NCI-H146 treated with DMSO at 0.1 percent for 48 hours (cell line): ENCODE data around the gene KCNQ2.
A peak's percentile ranks its signal among the peaks of the same experiment; 100 is the strongest.

ENCODE experiments used
- DNase-seq: peaks from one replicate; lab custom pipeline; 2025; ENCODE audit not compliant: unreplicated experiment; lab: John Stamatoyannopoulos, UW

The KCNQ2 gene

DNA sequence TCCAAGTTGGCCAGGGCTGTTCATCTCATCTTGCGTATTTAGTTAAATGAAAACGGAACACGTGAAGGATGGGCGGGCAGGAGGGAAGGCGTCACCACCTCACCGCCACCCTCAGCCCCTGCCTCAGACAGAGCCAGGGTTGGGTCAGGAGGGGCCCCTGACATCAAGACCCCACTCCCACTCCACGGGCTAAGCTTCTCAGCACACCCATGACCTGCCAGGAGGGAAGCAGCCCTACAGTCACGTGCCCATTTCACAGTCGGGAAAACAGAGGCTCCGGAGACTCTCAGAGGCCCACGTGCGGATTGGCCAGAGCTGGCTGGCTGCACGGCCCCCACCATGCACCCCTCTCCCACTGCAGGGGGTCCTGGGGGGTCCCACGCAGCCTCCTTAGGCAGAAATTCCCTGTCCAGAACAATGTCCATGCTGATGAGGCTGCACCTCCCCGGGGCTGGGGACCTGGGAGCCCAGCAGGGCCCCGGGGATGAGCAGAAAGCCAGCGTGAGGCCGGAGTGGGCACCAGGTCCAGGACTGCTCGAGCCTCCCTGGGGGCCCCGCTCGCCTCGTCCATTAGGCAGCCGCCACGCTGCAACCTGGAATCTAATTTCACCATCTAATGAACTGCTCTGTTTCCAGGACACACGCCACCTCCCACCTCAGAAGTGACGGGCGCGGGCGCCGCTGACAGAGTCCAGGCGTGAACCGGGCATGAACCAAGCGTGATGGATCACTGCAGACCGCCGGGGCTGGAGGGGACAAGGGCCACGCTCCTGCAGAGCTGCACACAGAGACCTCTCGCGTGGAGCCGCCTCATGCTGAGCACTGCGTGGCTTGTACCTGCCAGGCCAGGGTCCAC lies 15.8 kb downstream of the KCNQ2 start:
- DNase-seq = peak; percentile 22

DNA sequence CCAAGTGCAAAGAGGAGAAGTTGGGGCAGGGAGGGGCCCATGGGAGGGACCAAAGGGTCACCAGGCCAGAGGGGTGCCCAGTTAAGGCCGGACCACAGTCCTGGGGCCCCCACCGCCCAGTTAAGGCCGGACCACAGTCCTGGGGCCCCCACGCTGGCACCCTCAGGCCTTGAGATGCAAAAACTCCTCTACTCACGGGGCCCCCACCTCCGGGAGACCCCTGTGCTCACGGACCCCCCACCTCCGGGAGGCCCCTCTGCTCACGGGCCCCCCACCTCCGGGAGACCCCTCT lies 16.9 kb downstream of the KCNQ2 start:
- no peak for DNase-seq

DNA sequence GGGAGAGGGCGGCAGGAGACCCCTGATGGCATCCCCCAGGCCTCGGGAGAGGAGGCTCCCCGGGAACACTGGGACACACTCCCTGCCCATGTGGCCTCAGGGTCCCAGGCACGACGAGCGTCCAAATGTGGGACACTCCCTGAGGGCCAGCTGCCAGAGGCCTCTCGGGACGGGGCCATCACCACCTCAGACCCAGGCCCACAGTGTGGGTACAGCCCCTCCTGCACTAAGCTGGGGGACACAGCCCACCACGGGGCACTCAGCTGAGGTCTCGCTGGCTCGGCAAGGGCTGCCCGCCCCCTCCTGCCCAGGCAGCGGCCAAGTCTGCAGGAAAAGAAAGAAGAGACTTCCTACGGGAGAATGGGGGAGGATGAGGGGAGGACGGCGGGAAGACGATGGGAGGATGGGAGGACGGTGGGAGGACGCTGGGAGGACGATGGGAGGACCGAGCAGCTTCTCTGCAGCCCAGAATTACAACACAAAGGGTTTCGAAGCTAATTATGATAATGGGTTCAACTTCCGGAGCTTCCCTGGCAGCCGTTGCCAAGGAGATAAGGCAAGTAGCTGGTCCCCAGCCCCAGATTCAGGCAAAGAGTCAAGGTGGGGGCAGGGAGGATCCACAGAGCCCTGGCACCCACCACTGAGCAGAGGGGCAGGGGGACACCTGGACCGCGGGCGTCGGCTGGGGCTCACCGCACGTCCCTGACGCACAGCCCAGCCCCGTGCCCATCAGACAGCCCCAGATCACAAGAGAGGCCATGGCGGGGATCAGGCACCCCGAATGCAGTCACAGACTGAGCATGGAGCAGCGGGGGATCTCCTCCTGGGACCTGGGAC lies 17.5 kb downstream of the KCNQ2 start:
- DNase-seq = peak; percentile 64

DNA sequence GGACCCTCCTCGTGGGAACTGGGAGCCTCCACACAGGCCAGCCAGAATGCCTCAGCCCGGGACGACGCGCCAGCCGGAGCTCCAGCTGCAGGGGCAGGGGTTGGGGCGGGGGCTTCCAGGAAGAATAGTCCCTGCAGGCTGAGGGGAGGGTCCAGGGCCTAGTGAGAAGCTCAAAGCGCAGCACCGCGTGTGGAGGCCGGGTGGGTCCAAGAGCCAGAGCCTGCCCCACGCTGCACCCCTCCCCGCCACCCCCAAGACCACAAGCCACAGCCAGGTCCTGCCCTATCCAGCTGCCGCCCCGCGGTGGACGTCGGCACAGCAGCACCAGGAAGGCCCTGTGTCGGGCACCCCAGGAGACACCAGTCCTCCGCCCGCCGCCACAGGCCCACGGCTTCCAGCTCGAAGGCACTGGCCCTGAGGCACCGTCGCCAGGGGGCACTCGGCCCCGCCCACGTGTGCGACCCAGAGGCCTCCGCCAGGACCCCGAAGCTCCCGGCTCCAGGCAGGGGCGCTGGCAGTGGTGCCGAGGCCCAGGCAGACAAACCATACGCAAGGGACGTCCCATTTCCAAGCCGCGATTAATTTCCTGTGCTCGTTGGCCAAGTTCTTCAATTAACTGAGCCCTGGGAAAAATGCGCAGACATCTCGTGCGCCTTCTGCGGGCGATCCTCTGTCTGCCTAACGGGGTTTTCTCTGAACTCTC lies 19.5 kb downstream of the KCNQ2 start:
- peak; percentile 21 for DNase-seq

DNA sequence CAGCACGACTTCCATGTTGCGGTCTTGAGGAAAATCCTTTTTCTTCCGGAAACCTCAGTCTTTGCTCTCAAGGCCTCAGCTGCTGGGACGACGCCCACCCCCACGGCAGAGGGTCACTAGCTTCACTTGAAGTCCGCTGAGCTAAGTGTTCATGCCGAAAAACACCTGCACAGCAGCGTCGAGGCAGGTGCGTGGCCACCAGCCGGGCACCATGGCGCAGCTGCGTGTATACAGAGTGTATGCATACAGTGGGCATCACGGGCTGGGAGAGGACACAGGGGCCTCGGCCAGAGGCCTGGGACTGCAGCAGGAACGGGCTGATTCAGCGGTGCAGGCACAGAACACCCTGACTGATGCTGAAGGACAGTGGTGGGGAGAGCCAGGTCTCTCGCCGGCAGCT lies 20.1 kb downstream of the KCNQ2 start:
- no peak for DNase-seq

DNA sequence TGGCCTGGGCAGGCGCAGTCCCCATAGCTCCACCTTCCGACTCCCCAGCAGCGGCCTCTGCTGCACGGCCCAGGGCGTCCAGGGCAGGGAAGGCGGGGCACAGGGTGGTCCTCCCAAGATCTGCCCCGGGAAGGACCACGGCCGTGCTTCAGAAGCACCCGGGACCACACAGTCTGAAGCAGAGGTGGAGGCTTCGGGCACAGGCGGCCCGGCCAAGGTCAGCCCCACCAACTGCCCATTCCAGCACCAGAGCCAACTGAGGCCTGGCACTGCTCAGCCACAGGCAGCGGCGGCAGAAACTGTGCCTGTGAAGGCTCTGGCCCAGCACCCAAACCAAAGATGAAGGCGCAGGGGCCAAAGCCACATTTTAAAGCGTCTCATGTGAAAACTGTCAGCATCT lies 20.6 kb downstream of the KCNQ2 start:
- no peak for DNase-seq

DNA sequence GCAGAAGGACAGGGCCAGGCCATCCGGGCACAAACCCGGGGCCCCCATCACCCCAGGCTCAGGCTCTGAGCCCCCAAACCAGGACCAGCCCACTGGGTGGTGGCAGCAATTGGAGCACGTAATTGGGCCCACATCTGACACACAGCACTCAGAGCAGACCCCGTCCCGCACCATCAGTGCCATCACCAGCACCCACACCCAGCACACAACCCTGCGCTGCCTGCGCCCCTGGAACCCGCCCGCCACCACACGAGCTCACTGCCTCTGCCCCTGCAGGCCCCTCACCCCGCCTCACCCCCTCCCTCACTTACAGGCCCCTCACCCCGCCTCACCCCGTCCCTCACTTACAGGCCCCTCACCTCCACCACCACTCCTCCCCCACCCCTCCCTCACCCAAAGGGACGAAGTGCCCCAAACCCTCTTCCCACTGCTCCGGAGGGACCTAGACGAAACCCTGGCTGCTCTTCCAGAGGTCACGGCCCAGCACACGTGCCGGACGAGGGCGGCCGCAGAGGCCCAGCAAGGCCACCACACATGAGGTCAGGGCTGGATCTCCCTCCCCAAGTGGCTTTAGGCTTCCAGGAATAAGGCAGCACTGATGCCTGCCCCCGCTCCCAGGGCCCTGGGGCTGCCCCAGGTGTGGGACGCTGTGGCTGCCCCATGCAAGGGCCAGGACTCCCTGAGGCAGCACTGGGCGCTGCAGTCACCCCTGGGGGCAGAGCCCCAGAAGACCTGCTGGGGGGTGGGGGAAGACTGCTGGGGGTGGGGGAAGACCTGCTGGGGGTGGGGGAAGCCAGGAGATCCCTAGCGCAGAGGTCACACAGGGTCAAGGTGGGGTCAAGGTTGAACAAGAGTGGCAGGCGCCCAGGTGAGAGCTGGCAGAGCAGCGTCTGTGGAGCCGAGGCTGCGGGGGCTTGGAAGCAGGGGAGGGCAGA lies 22.4 kb downstream of the KCNQ2 start:
- no peak for DNase-seq

DNA sequence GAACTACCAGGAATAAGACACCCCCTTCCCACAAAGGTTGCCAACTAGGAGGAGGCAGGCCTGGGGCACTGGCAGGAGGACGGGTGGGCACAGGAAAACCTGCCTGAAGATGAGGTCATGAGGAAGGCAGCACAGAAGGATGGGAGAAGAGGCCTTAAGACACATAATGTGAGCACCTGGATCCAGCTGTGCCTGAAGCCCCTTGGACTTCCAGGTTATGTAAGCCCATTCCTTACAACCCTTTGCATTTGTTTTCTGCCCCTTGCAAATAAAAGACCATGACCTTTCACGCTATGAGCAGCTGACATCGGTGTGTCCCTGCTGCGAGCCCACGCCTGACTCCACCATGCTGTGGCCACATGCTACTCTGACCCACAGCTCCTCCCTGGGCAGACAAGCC lies 23.4 kb downstream of the KCNQ2 start:
- DNase-seq = no peak

DNA sequence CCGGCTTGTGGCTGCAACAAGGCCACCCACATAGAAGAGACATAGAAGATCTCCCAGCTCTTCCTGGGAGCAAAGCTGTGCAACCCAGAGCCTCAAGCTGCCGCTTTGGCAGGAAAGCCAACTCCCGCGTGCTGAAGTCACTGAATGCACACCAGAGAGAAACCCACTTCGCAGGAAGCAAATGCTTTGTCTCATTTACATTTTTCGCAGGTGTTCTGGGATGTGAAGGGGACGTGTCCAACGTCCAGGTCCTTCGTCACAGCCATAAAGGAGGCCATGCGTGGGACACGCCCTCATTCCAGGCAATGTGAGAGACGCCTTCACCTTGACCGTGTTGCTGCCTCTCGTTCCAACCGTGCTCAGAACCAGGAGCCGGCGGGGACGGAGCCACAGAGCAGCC lies 24.4 kb downstream of the KCNQ2 start:
- no peak for DNase-seq

DNA sequence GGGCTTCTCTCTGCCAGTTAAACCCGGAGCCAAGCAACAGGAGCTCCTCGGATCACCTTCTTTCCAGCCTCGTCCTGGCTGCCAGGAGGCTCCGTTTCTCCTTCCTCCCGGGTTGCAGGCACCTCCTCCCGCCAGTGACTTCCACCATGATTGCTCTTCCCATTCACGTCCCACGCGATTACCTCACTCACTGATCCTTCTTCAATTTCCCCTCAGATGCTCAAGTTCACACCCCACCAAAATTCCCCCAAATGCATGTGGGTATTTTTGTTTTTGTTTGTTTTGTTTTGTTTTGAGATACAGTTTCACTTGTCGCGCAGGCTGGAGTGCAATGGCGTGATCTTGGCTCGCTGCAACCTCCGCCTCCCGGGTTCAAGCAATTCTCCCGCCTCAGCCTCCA lies 25.1 kb downstream of the KCNQ2 start:
- no peak for DNase-seq

DNA sequence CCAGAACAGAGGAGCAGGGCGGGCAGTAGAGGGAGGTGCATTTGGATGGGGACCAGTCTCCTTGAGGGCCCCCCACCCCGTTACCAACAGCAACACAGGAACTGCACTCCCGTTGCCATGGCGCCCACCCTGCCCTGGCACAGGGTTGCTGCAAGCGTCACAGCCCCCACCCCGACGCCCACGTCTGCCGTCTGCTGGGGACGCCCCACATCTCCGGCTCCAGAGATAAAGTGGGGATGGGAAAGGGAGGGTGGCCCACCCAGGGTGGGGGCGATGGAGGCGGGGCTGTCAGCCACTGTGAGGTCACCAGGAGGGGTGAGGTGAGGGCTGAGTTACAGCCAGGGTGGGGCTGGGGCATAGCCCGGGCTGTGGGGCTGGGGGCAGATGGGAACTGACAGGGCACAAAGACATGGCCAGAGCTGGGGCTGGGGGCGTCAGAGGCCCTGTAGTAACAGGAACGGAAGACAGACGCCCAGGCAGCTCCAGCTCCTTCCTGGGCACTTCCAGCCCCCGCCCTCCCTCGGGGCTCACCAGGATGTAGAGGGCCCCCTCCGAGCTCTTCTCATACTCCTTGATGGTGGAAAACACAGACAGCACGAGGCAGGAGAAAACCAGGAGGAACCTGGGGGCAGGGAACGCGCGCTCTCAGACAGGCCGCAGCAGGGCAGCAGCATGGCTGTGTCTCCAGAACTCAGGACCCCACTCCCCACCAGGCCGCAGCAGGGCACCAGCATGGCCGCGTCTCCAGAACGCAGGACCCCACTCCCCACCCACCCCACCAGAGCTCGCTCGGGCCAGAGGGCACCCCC lies 26.0 kb downstream of the KCNQ2 start:
- no peak for DNase-seq

DNA sequence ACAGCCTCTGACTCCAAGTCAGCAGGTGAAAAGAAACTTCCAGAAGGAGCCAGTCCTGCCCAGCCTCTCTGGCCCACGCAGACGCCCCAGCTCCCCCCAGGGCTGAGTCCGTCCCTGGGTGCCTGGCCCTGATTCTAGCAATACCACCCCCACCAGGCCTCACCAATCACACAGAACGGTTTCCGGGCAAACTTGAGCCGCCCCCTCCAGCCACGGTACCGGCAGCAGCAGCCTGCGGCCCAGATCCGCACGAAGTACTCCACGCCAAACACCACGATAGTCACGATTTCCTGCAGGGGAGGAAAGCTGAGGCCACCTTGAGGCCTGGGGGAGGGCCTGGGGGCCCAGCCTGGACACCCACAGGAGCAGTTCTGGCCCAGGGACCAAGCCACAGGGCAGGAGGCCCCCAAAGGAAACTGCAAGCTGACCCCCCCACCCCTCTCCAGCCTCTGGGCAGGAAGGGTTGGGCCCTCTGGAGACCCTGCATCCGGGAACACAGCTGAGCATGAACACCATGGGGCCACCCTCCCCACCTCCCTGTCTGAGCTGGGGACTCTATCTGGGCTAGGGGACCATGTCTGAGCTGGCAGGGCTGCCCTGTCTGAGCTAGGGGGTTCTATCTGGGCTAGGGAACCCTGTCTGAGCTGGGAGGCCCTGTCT lies 27.2 kb downstream of the KCNQ2 start:
- DNase-seq = no peak

DNA sequence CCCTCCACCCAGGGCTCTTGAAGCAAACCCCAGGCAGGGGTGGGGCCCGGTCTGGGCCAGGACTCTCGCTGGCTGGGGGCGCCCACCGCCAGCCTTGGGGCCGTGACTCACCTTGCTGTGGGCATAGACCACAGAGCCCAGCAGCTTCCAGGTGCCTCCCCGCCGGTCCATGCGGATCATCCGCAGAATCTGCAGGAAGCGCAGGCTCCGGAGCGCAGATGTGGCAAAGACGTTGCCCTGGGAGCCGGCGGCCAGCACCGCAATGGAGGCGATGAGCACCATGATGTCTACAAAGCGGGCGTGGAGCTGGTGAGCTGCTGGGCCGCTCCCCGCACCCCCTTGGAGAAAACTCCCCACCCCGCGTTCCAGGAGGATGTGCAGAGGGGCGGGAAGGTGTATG lies 27.9 kb downstream of the KCNQ2 start:
- no peak for DNase-seq

DNA sequence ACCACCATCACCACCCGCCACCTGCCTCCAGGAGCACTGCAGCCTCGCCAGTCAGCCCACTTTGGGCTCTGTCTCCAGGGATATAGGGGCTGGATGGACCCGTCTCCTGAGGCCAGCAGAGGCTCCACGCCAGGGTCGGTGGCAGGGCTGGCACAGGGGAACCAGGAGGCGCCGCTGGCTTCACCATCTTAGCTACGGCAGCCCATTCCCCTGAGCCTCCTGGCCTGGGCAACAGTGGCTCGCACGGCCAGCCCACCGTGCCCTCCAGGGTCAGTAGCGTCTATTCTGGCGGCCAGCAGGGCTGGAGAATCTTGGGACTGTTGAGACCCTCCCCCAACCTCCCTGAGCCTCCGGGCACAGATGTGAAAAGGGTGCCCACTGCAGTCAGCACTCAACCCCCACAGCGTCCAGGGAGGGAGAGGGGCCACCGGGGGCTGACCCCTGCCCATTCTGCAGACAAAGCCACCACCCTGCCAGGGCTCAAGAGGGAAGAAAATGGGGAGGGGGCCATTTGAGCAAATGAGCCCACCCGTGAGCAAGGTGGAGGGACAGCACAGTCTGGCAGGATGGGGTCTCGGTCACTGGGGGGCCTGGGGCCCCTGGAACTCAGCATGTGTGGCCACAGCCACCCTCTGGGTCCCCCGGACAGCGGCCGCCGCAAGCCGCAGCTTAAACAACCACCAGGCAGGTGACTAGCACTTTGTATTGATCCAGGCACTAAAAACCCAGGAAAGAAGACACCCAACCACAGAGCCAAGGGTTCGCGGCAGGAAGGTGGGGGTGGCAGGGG lies 28.7 kb downstream of the KCNQ2 start:
- DNase-seq = no peak

DNA sequence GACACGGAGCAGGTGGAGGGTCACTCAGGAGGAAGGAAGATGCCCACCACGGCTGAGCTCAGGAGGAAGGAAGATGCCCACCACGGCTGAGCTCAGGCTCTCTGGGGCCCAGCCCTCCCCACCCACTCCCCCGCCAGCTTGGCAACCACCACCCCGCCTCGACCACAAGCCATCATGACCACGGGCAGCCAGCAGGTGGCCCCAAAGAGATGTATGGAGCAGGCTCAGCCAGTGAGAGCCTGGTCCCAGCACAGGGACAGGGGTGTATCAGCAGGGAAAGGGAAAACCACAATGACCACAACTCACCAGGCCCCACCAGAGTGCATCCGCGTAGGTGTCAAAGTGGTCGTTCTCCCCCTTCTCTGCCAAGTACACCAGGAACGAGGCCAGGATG lies 30.4 kb downstream of the KCNQ2 start:
- peak; percentile 27 for DNase-seq

DNA sequence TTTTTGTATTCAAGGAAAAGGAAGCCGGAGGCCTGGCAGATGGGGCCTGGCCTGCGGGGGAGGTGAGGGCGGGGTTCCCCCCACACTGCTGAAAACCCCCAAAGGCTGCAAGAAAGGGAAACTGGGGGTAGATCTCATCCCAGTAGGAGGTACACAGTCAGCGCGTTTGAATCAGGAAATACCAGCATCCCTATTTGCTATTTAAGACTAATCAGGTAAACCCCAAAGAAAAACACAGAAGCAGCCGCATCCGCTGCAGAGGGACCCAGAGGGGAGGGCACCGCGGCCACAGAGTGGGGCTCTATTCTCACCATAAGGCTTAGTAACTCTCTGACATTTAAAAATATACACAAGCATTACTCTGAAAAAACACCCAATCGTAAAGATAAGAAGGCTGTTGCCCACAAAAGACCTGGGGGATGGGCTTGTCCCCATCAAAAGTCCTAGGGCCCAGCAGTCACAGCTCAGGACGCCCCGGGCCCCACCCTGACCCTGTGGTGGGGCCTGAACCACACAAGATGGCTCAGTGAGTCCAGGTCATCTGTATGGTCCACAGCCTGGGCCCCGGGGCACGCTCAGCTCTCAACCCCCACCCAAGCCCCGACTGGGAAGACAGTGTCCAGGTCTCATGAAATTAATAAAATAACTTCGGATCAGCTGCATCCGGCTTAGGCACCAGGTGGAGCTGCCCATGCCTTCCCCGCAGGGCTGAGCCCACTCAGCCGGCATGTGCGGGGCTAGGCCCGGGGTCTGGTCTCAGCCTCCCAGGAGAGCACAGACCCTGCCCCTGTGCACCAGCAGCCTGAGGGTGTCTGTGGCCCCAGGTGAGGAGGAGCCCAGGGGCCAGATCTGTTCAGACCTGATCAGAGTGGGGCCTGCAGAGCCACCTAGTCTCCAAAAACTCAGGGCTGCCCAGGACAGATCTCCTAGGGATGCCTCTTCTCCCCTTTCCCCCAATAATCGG lies 31.0 kb downstream of the KCNQ2 start:
- no peak for DNase-seq

DNA sequence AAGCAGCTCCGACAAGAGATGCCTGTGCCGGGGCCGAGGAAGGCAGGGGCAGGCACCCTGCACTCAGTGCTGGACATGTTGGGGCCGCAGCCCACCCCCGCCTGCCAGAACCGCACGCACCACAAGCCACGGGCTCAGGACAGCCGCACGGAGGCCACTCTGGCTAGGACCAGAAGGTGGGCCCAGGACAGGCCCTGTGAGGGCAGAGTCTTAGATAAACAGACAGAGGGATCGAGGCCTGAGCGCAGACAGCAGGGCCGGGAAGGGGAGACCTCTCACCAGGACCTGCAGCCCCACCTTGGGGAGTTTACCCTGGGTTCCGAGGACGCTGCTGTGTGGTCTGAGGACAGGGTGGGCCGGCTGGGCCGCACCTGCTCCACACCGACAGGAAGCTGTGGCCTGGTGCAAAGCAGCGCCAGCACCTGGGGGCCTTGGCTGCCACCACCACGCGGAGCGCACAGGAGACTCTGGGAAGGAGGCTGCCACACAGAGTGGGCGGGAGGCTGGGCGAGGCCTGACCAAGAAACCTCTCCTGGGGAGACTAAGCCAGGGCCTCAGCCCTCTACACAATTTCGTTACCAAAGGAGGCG lies 32.0 kb downstream of the KCNQ2 start:
- no peak for DNase-seq
